K562 (cell line): ENCODE results near the gene FOSL2. TPM values are rescaled to one million over a fixed set of nuclear protein-coding genes. Genes with fewer than 3 reads are reported as not detected.

Experiments used
- ELF4 ChIP-seq: fragments of 450-650 bp; formaldehyde crosslinking; IDR thresholded peaks from 2 replicates; pipeline ENCODE4 v1.4.0; 2022; ENCODE audit warnings: missing genetic modification characterization
- KDM4B ChIP-seq, 2 experiments: fragments of 450-650 bp in 1 of 2; sonication (generic) in 1 of 2; IDR thresholded peaks; 2 replicates each; pipeline ENCODE4 v1.6.1; 2016 to 2017; ENCODE audit warnings: borderline replicate concordance in 2 of 2, antibody characterized with exemption in 1 of 2, low read depth in 1 of 2, mild to moderate bottlenecking in 1 of 2
- MAX ChIP-seq: sonication (generic); formaldehyde crosslinking; IDR thresholded peaks from 2 replicates; pipeline ENCODE4 v1.9.0; 2022; ENCODE audit warnings: mild to moderate bottlenecking, missing genetic modification reagents
- MAZ ChIP-seq, 2 experiments: fragments of 450-650 bp in 1 of 2; sonication (generic) in 1 of 2; formaldehyde crosslinking; IDR thresholded peaks in 1 of 2; conservative IDR thresholded peaks in 1 of 2; 2 replicates each; pipeline versions ENCODE4 v1.4.0 to v1.5.0; 2020; ENCODE audit warnings: mild to moderate bottlenecking in 1 of 2, missing genetic modification reagents in 1 of 2
- MECOM ChIP-seq: fragments of 250-450 bp; sonication (Bioruptor Pico); IDR thresholded peaks from 2 replicates; pipeline ENCODE4 v1.8.0; 2022; ENCODE audit warnings: inconsistent platforms
- MGA ChIP-seq: fragments of 450-650 bp; IDR thresholded peaks from 2 replicates; pipeline ENCODE4 v1.6.1; 2016; ENCODE audit warnings: mild to moderate bottlenecking, moderate library complexity
- MYC ChIP-seq, 2 experiments: fragments of 250-450 bp in 1 of 2; sonication (Bioruptor Pico) in 1 of 2; IDR thresholded peaks; 2 replicates each; pipeline versions ENCODE4 v1.5.1 to v1.6.1; 2012 to 2021; ENCODE audit warnings: low read depth in 2 of 2, borderline replicate concordance in 1 of 2, improper control_type of control experiment in 1 of 2, low read length in 1 of 2, mild to moderate bottlenecking in 1 of 2, moderate library complexity in 1 of 2
- SMARCE1 ChIP-seq: fragments of 450-650 bp; IDR thresholded peaks from 2 replicates; pipeline ENCODE4 v1.7.1; 2016; ENCODE audit warnings: mild to moderate bottlenecking
- ZBTB11 ChIP-seq, 3 experiments: fragments of 200-800 bp in 1 of 3; fragments of 250-450 bp in 1 of 3; fragments of 450-650 bp in 1 of 3; sonication (Bioruptor Pico) in 1 of 3; sonication (Bioruptor generic) in 1 of 3; formaldehyde crosslinking in 1 of 3; IDR thresholded peaks; 2 replicates each; pipeline versions ENCODE4 v1.6.1 to v1.8.0; 2016 to 2022; ENCODE audit warnings: mild to moderate bottlenecking in 2 of 3, missing genetic modification characterization in 2 of 3, missing compliant biosample characterization in 1 of 3, moderate library complexity in 1 of 3
- polyA plus RNA-seq, 8 experiments: library from polyadenylated mRNA; depleted of rRNA in 4 of 8; stranded (reverse) in 5 of 8; unstranded in 3 of 8; fragments of >200 nt; fragmentation: Nextera tagmentation in 2 of 8; fragmentation: Illumina TruSeq in 1 of 8; extraction: Ambion mirVana in 2 of 8; extraction: Trizol in 1 of 8; gene quantifications; 2 replicates each; pipeline versions ENCODE4 v1.2.1 to v1.2.3, GENCODE V29; 2011 to 2014; ENCODE audit warnings: inconsistent platforms in 1 of 8, missing spikeins in 1 of 8
- total RNA-seq, 7 experiments: library from RNA; depleted of rRNA in 6 of 7; stranded (reverse); fragments of >200 nt in 6 of 7; fragmentation: Illumina TruSeq in 2 of 7; extraction: Trizol in 2 of 7; gene quantifications; 2 replicates each; pipeline versions ENCODE4 v1.2.1 to v1.2.3, GENCODE V29; 2011 to 2021; ENCODE audit warnings: low replicate concordance in 1 of 7

Gene FOSL2
- total and polyA plus RNA-seq, 9 of the 15 experiments (the other 6 are each of a cell fraction or from before 2014, with no cell fraction given): 0.04 to 2.9 (median 0.80) TPM

- TF ChIP-seq ZBTB11 (CRISPR knock-in tag; IDR thresholded peaks at IDR 0.05) (0 out of 6 replicates have a peak, but pooled peaks of 1 of the 3 experiments have one; percentile 13), KDM4B (IDR thresholded peaks at IDR 0.05; ENCODE audit: borderline replicate concordance in 2 of 2, low read depth in 1 of 2) (no peak), MAZ (CRISPR knock-in tag; conservative IDR thresholded peaks at IDR 0.05 in 1 of 2, IDR thresholded peaks at IDR 0.05 in 1 of 2) (0 out of 4 replicates have a peak, but pooled peaks of 1 of the 2 experiments have one; percentile 11), MAX (CRISPR knock-in tag) (peak; percentile 15; the same call in 1 of the 2 replicates), MECOM (no peak), SMARCE1 (no peak), ELF4 (CRISPR knock-in tag) (peak; percentile 32; the same call in 1 of the 2 replicates), MGA (peak; percentile 57; the same call in 1 of the 2 replicates), MYC (IDR thresholded peaks at IDR 0.05; ENCODE audit: low read depth, low read length) (peak; percentile 20; the same call in 1 of the 2 replicates), MYC (CRISPR knock-in tag; IDR thresholded peaks at IDR 0.05; ENCODE audit: borderline replicate concordance, low read depth) (peak; percentile 29; the same call in 1 of the 2 replicates)
Measured at GRCh38 chr2:28356095-28356911, 36.4 kb upstream of the FOSL2 start (continued).
